Endodermal cell (in vitro differentiated cells): Measurements from ENCODE around the gene RASA2. TPM values are rescaled to one million over a fixed set of nuclear protein-coding genes. Genes with fewer than 3 reads are reported as not detected.

Experiments used
- DNase-seq: peaks from one replicate; pipeline ENCODE4 v3.0.0-alpha.2; 2017
- H3K27ac ChIP-seq: 2 replicates; pipeline ENCODE4 v1.5.1; 2013; ENCODE audit warnings: mild to moderate bottlenecking, low read depth, low read length, moderate library complexity
- H3K27me3 ChIP-seq: 2 replicates; pipeline ENCODE4 v1.6.1; 2013; ENCODE audit warnings: mild to moderate bottlenecking, low read length, moderate library complexity; ENCODE audit not compliant: insufficient read depth, control insufficient read depth, poor library complexity, severe bottlenecking
- H3K36me3 ChIP-seq: 2 replicates; pipeline ENCODE4 v1.7.0; 2013; ENCODE audit warnings: mild to moderate bottlenecking, low read length, moderate library complexity; ENCODE audit not compliant: control insufficient read depth, insufficient read depth
- H3K4me1 ChIP-seq: one replicate; pipeline ENCODE4 v1.7.0; 2013; ENCODE audit warnings: low read length; ENCODE audit not compliant: control insufficient read depth, insufficient read depth
- H3K4me3 ChIP-seq: 2 replicates; pipeline ENCODE4 v1.5.1; 2013; ENCODE audit warnings: mild to moderate bottlenecking, low read length, moderate library complexity
- H3K9ac ChIP-seq: 2 replicates; pipeline ENCODE4 v1.6.1; 2013; ENCODE audit warnings: mild to moderate bottlenecking, low read length, moderate library complexity; ENCODE audit not compliant: poor library complexity, severe bottlenecking; ENCODE audit errors: extremely low read depth
- H3K9me3 ChIP-seq: 2 replicates; pipeline ENCODE4 v1.6.1; 2013; ENCODE audit warnings: mild to moderate bottlenecking, low read length, moderate library complexity; ENCODE audit not compliant: control insufficient read depth
- H3K27ac Mint-ChIP-seq: 2 replicates; pipeline ENCODE4 v1.8.0; 2020; ENCODE audit warnings: mixed read lengths
- H3K27me3 Mint-ChIP-seq: 2 replicates; pipeline ENCODE4 v1.8.0; 2021; ENCODE audit warnings: mild to moderate bottlenecking, mixed read lengths; ENCODE audit not compliant: insufficient read depth
- H3K36me3 Mint-ChIP-seq: 2 replicates; pipeline ENCODE4 v1.8.0; 2020; ENCODE audit warnings: low read depth, mixed read lengths
- H3K4me1 Mint-ChIP-seq: 2 replicates; pipeline ENCODE4 v1.8.0; 2020; ENCODE audit warnings: mixed read lengths
- H3K4me3 Mint-ChIP-seq: 2 replicates; pipeline ENCODE4 v1.8.0; 2020; ENCODE audit warnings: mild to moderate bottlenecking, moderate library complexity, mixed read lengths
- H3K9me3 Mint-ChIP-seq: 2 replicates; pipeline ENCODE4 v1.8.0; 2020; ENCODE audit warnings: mild to moderate bottlenecking, mixed read lengths
- WGBS, 2 experiments: methylation state at CpG; one replicate each; pipeline versions ENCODE4 v1.1.5 to v1.1.7; 2013; ENCODE audit warnings: missing lambda C conversion rate in 2 of 2, mixed read lengths in 1 of 2; ENCODE audit not compliant: insufficient coverage in 1 of 2, insufficient read length in 1 of 2; 5-methylcytosine and 5-hydroxymethylcytosine counted together
- total RNA-seq, 2 donors: library from RNA; stranded (reverse); fragmentation: NEBNext Ultra II Directional in 1 of 2; extraction: Animal tissue kit (Norgen Biotek cat#: 25700) in 1 of 2; gene quantifications; 2 replicates in 1 of 2; 3 replicates in 1 of 2; pipeline ENCODE4 v1.2.1, GENCODE V29; 2021
- TF ChIP-seq, protein P1 (sequence below): fragments of 200-600 bp; sonication (generic); conservative IDR thresholded peaks from 2 replicates; pipeline ENCODE4 v1.5.0; 2021; ENCODE audit warnings: antibody characterized with exemption, mild to moderate bottlenecking

Gene RASA2
- total RNA-seq, 2 donors from 2014 or later, result 20.5 to 25.0 TPM

DNA sequence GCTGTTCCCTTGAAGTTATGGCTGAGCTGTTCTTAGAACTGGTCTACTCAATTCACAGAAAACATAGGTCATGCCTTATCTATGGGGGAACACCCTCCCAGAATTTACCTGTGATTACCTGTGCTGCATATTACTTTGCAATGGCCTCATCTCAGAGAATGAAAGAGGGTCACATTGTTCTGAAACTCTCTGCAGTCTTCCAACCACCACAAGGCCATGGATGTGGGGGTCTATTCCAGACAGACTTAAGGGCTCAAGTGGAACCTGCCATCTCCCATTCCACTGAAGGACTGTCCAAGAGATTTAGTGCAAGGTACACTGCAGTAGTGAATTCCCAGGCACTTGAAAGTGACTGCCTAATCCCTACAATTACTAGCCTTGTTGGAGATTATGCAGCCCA lies 40.1 kb upstream of the RASA2 start:
- TF ChIP-seq, protein P1, sequence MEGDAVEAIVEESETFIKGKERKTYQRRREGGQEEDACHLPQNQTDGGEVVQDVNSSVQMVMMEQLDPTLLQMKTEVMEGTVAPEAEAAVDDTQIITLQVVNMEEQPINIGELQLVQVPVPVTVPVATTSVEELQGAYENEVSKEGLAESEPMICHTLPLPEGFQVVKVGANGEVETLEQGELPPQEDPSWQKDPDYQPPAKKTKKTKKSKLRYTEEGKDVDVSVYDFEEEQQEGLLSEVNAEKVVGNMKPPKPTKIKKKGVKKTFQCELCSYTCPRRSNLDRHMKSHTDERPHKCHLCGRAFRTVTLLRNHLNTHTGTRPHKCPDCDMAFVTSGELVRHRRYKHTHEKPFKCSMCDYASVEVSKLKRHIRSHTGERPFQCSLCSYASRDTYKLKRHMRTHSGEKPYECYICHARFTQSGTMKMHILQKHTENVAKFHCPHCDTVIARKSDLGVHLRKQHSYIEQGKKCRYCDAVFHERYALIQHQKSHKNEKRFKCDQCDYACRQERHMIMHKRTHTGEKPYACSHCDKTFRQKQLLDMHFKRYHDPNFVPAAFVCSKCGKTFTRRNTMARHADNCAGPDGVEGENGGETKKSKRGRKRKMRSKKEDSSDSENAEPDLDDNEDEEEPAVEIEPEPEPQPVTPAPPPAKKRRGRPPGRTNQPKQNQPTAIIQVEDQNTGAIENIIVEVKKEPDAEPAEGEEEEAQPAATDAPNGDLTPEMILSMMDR, result no peak
- Histone ChIP-seq H3K36me3 (peaks cover 34% of the 10 kb centered on the region), H3K9ac (no peak overlapping the region), H3K9me3 (no peaks in the 10 kb centered on the region), H3K27me3 (no peaks in the 10 kb centered on the region), H3K4me3 (no peak overlapping the region), H3K27ac (no peak overlapping the region), H3K4me1 (no peaks in the 10 kb centered on the region)
- no peak for DNase-seq
- H3K4me3 Mint-ChIP-seq, result no peak overlapping the region
- peaks cover 7% of the 10 kb centered on the region for H3K4me1 Mint-ChIP-seq
- H3K36me3 Mint-ChIP-seq, result peaks cover 38% of the 10 kb centered on the region
- no peak overlapping the region for H3K27ac Mint-ChIP-seq
- H3K9me3 Mint-ChIP-seq, result no peaks in the 10 kb centered on the region
- no peaks in the 10 kb centered on the region for H3K27me3 Mint-ChIP-seq

- H3K9me3 Mint-ChIP-seq, result no peaks in the 10 kb centered on the region
- TF ChIP-seq, protein P1, result no peak
- Histone ChIP-seq H3K27me3 (no peaks in the 10 kb centered on the region), H3K4me1 (no peaks in the 10 kb centered on the region), H3K4me3 (no peak overlapping the region), H3K9ac (no peak overlapping the region), H3K27ac (no peak overlapping the region), H3K36me3 (peaks cover 32% of the 10 kb centered on the region), H3K9me3 (no peaks in the 10 kb centered on the region)
- no peak overlapping the region for H3K27ac Mint-ChIP-seq
- DNase-seq, result no peak
- WGBS, 2 experiments, result 93 to 97% methylated on average over 4 to 6 of the region's 6 CpGs
- H3K36me3 Mint-ChIP-seq, result peaks cover 33% of the 10 kb centered on the region
- peaks cover 7% of the 10 kb centered on the region for H3K4me1 Mint-ChIP-seq
- no peak overlapping the region for H3K4me3 Mint-ChIP-seq
- H3K27me3 Mint-ChIP-seq, result no peaks in the 10 kb centered on the region
Measured at GRCh38 chr3:141447383-141447782, 39.4 kb upstream of the RASA2 start.

DNA sequence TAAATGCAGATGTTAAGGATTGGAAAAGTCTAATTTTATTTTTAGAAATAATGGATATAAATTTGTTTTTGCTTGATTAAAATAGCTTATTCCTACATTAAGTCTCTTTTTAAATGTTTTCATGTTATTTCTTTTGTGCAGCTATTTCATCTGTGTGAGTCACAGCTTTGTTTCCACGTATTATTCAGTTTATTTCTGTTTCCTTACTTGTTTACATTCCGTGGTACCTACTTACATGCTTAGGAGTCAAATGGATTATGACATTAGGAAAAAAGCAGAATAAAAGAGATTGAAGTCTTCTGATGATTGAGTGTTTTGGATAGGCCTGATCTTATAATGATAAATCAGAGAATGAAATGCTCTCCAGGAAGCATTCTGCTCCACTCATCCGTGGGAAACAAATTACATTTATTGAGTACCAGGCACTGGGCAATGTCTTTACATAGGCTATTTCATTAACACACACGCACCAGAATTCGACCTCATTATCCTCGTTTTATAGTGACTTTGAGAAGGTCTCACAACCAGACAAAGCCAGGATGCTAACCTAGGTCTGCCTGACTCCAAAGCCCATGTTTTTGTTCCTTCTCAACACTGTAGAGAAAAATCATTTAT lies 38.1 kb upstream of the RASA2 start:
- no peak for DNase-seq
- peaks cover 20% of the 10 kb centered on the region for H3K36me3 Mint-ChIP-seq
- 89 to 92% methylated on average over 4 to 6 of the region's 6 CpGs for WGBS, 2 experiments
- H3K27ac Mint-ChIP-seq, result no peak overlapping the region
- H3K4me3 ChIP-seq, result no peak overlapping the region
- no peak overlapping the region for H3K27ac ChIP-seq
- H3K9ac ChIP-seq, result no peak overlapping the region
- no peaks in the 10 kb centered on the region for H3K9me3 ChIP-seq
- H3K9me3 Mint-ChIP-seq, result no peaks in the 10 kb centered on the region
- no peak overlapping the region for H3K4me3 Mint-ChIP-seq
- peaks cover 7% of the 10 kb centered on the region for H3K4me1 Mint-ChIP-seq
- peaks cover 18% of the 10 kb centered on the region for H3K36me3 ChIP-seq
- no peaks in the 10 kb centered on the region for H3K4me1 ChIP-seq
- TF ChIP-seq, protein P1, result no peak
- no peaks in the 10 kb centered on the region for H3K27me3 Mint-ChIP-seq
- no peaks in the 10 kb centered on the region for H3K27me3 ChIP-seq
